ENCODE data around the gene FLRT3. TPM values are rescaled to one million over a fixed set of nuclear protein-coding genes. Genes with fewer than 3 reads are reported as not detected.

Gene FLRT3
- total and polyA plus RNA-seq, 7 donors, result under 0.01 to 9.6 (median 3.6) TPM; not detected in 1

- intact Hi-C loops (cut with DNase I), result no loop called here
- TF ChIP-seq EP300 (IDR thresholded peaks at IDR 0.05) (no peak), POLR2A (IDR thresholded peaks at IDR 0.05) (no peak), POLR2AphosphoS5 (IDR thresholded peaks at IDR 0.05) (no peak), CTCF (IDR thresholded peaks at IDR 0.05) (no peak)
- 25 to 59% methylated on average over 2 of the region's 2 CpGs for WGBS, 2 donors
Observed at GRCh38 chr20:14307956-14308355, 29.5 kb downstream of the FLRT3 start.

GRCh38 chr20:14304472-14304871, 32.9 kb downstream of the FLRT3 start:
- intact Hi-C loops (cut with DNase I), result no loop called here
- Histone ChIP-seq H3K4me3 (no peak overlapping the region), H3K36me3 (no peaks in the 10 kb centered on the region), H3K4me1 (peaks cover 0 to 13% (median 4%) of the 10 kb centered on the region in 4 donors), H3K9me3 (peaks cover 0 to 4% (median 0%) of the 10 kb centered on the region in 4 donors), H3K27ac (no peak overlapping the region), H3K27me3 (no peaks in the 10 kb centered on the region)
- TF ChIP-seq POLR2A (IDR thresholded peaks at IDR 0.05) (no peak), POLR2AphosphoS5 (IDR thresholded peaks at IDR 0.05) (no peak), CTCF (IDR thresholded peaks at IDR 0.05) (no peak)
- WGBS, 2 donors, result 83 to 88% methylated on average over 1 of the region's 1 CpG
- no peak for DNase-seq

More at GRCh38 chr20:14307956-14308355, 29.5 kb downstream of the FLRT3 start:
- Histone ChIP-seq H3K27me3 (no peaks in the 10 kb centered on the region), H3K4me3 (no peak overlapping the region), H3K9me3 (no peaks in the 10 kb centered on the region), H3K27ac (peak overlapping the region in 2 of 4 donors; percentile 54 to 56), H3K36me3 (no peaks in the 10 kb centered on the region), H3K4me1 (peaks cover 0 to 30% (median 10%) of the 10 kb centered on the region in 4 donors)
- DNase-seq, result no peak

- DNase-seq, result no peak
- H3K4me3 ChIP-seq, result no peak overlapping the region
- intact Hi-C loops (cut with DNase I), result no loop called here
- H3K27ac ChIP-seq, result no peak overlapping the region
- no peaks in the 10 kb centered on the region for H3K27me3 ChIP-seq
- no peaks in the 10 kb centered on the region for H3K36me3 ChIP-seq
- peaks cover 0 to 12% (median 4%) of the 10 kb centered on the region in 4 donors for H3K4me1 ChIP-seq
- TF ChIP-seq POLR2A (IDR thresholded peaks at IDR 0.05), result no peak
- peaks cover 0 to 4% (median 0%) of the 10 kb centered on the region in 4 donors for H3K9me3 ChIP-seq
Observed at GRCh38 chr20:14303651-14304050, 33.8 kb downstream of the FLRT3 start.

- no peak for TF ChIP-seq POLR2AphosphoS5 (IDR thresholded peaks at IDR 0.05)
- no peak for TF ChIP-seq CTCF (IDR thresholded peaks at IDR 0.05)
- TF ChIP-seq POLR2A (IDR thresholded peaks at IDR 0.05), result no peak
- DNase-seq, result no peak
- Histone ChIP-seq H3K4me3 (no peak overlapping the region), H3K27me3 (no peaks in the 10 kb centered on the region), H3K4me1 (peaks cover 0 to 7% (median 2%) of the 10 kb centered on the region in 4 donors), H3K36me3 (no peaks in the 10 kb centered on the region), H3K9me3 (peaks cover 0 to 4% (median 0%) of the 10 kb centered on the region in 4 donors), H3K27ac (no peak overlapping the region)
- 82 to 91% methylated on average over 6 of the region's 6 CpGs for WGBS, 2 donors
- intact Hi-C loops (cut with DNase I), result no loop called here
Observed at GRCh38 chr20:14303106-14303505, 34.3 kb downstream of the FLRT3 start.

GRCh38 chr20:14299831-14300230, 37.6 kb downstream of the FLRT3 start:
- H3K9me3 ChIP-seq, result peaks cover 0 to 4% (median 0%) of the 10 kb centered on the region in 4 donors
- TF ChIP-seq EP300 (IDR thresholded peaks at IDR 0.05) (no peak), POLR2A (IDR thresholded peaks at IDR 0.05) (no peak), POLR2AphosphoS5 (IDR thresholded peaks at IDR 0.05) (no peak), CTCF (IDR thresholded peaks at IDR 0.05) (no peak)
- H3K27ac ChIP-seq, result no peak overlapping the region
- no peak for DNase-seq
- H3K27me3 ChIP-seq, result no peaks in the 10 kb centered on the region
- H3K36me3 ChIP-seq, result no peaks in the 10 kb centered on the region
- H3K4me3 ChIP-seq, result no peak overlapping the region
- H3K4me1 ChIP-seq, result no peaks in the 10 kb centered on the region
- intact Hi-C loops (cut with DNase I), result no loop called here
- 87 to 92% methylated on average over 4 of the region's 4 CpGs for WGBS, 2 donors
